ENCODE measurements around the gene CRYBA1.
"Not testable (repeated sequence)": the region's sequence is repeated elsewhere in the genome, so short reads cannot be mapped to it uniquely, and the experiment has no call there.

Gene CRYBA1

GRCh38 chr17:29246628-29247027 lies at the start of gene CRYBA1:
Gene CRYBA1 (plus strand): TSS chr17:29246859. CDS start chr17:29246864, 5 bp downstream.
- DNase-seq = peak; percentile 35

GRCh38 chr17:29197516-29198272 lies 49.0 kb upstream of the CRYBA1 start:
- no peak for DNase-seq

GRCh38 chr17:29204068-29204804 lies 42.4 kb upstream of the CRYBA1 start:
- DNase-seq = not testable (repeated sequence)

- DNase-seq = no peak
These were observed 41.6 kb upstream of the CRYBA1 start for GRCh38 chr17:29205047-29205446.

- DNase-seq = no peak
These were observed 38.7 kb upstream of the CRYBA1 start for GRCh38 chr17:29207975-29208374.

- DNase-seq = no peak
These were observed 37.6 kb upstream of the CRYBA1 start for GRCh38 chr17:29209073-29209472.

- no peak for DNase-seq
These were observed 35.8 kb upstream of the CRYBA1 start for GRCh38 chr17:29210879-29211278.

- no peak for DNase-seq
These were observed 34.5 kb upstream of the CRYBA1 start for GRCh38 chr17:29212094-29212631.

- no peak for DNase-seq
These were observed 34.0 kb upstream of the CRYBA1 start for GRCh38 chr17:29212681-29213121.

- DNase-seq = no peak
These were observed 32.2 kb upstream of the CRYBA1 start for GRCh38 chr17:29214215-29215146.

- no peak for DNase-seq
These were observed 31.5 kb upstream of the CRYBA1 start for GRCh38 chr17:29215174-29215573.

GRCh38 chr17:29215717-29216116 lies 30.9 kb upstream of the CRYBA1 start:
- DNase-seq = no peak

GRCh38 chr17:29216181-29216580 lies 30.5 kb upstream of the CRYBA1 start:
- DNase-seq = no peak

GRCh38 chr17:29216856-29217255 lies 29.8 kb upstream of the CRYBA1 start:
- DNase-seq = no peak

- peak; percentile 87 for DNase-seq
These were observed 27.1 kb upstream of the CRYBA1 start for GRCh38 chr17:29219378-29220047.

GRCh38 chr17:29221338-29221737 lies 25.3 kb upstream of the CRYBA1 start:
- not testable (repeated sequence) for DNase-seq

GRCh38 chr17:29225396-29225795 lies 21.3 kb upstream of the CRYBA1 start:
- no peak for DNase-seq

GRCh38 chr17:29233301-29233700 lies 13.4 kb upstream of the CRYBA1 start:
- no peak for DNase-seq

GRCh38 chr17:29234972-29235371 lies 11.7 kb upstream of the CRYBA1 start:
- not testable (repeated sequence) for DNase-seq

GRCh38 chr17:29235904-29236303 lies 10.8 kb upstream of the CRYBA1 start:
- no peak for DNase-seq

GRCh38 chr17:29237476-29238132 lies 9.1 kb upstream of the CRYBA1 start:
- DNase-seq = peak; percentile 21

Measured in NCI-H69 (cell line).